Inflammatory macrophage treated with lipopolysaccharide for 1 hour (primary cell): ENCODE data around the gene ZNF525.
"Not testable (repeated sequence)": the region's sequence is repeated elsewhere in the genome, so short reads cannot be mapped to it uniquely, and the experiment has no call there.

ENCODE experiments used
- DNase-seq, 2 donors: peaks; one replicate each; pipeline ENCODE4 v3.0.0-alpha.2; 2020 to 2022

The ZNF525 gene

GRCh38 chr19:53396525-53396868 is 31.0 kb downstream of the ZNF525 start:
- no peak for DNase-seq

GRCh38 chr19:53397918-53398317 is 32.4 kb downstream of the ZNF525 start:
- DNase-seq: not testable (repeated sequence)

- DNase-seq: no peak
These were observed 44.1 kb downstream of the ZNF525 start for GRCh38 chr19:53409505-53410204.

- not testable (repeated sequence) for DNase-seq
These were observed 55.2 kb downstream of the ZNF525 start for GRCh38 chr19:53420520-53421315.

- no peak for DNase-seq
These were observed 57.0 kb downstream of the ZNF525 start for GRCh38 chr19:53422551-53422950.

GRCh38 chr19:53423074-53423473 is 57.6 kb downstream of the ZNF525 start:
- DNase-seq: not testable (repeated sequence)

- not testable (repeated sequence) for DNase-seq
These were observed 58.2 kb downstream of the ZNF525 start for GRCh38 chr19:53423680-53424079.

- peak; percentile 69 to 83 for DNase-seq
These were observed 59.6 kb downstream of the ZNF525 start for GRCh38 chr19:53424968-53425597.

GRCh38 chr19:53431399-53432087 is 66.0 kb downstream of the ZNF525 start, which contains the start of gene ZNF761:
ZNF761 (plus strand) TSS chr19:53431984; CDS start chr19:53447269, 15,285 bp downstream.
- peak; percentile 87 to 97 for DNase-seq

GRCh38 chr19:53432088-53432661 is 66.7 kb downstream of the ZNF525 start:
- peak; percentile 9 to 17 for DNase-seq
